Astrocyte (in vitro differentiated cells and primary cell): ENCODE measurements around the gene PPP1R12C. TPM values are rescaled to one million over a fixed set of nuclear protein-coding genes. Genes with fewer than 3 reads are reported as not detected.

Experiments
- DNase-seq: peaks from one replicate; pipeline ENCODE4 v3.0.0-alpha.2; 2010; ENCODE audit warnings: low read depth
- FAIRE-seq: peaks from 2 replicates; lab custom pipeline; 2011; peaks lifted over from hg19 to GRCh38; lab: Jason Lieb, UNC
- H2AFZ ChIP-seq: 2 replicates; pipeline ENCODE4 v1.6.0; 2012; ENCODE audit warnings: low read depth, low read length, inconsistent platforms
- H3K27ac ChIP-seq: 2 replicates; pipeline ENCODE4 v1.5.1; 2011; ENCODE audit warnings: low read depth, low read length, inconsistent platforms
- H3K27me3 ChIP-seq: 2 replicates; pipeline ENCODE4 v1.6.0; 2011; ENCODE audit warnings: low read length, inconsistent platforms; ENCODE audit not compliant: insufficient read depth
- H3K36me3 ChIP-seq: 2 replicates; pipeline ENCODE4 v1.5.1; 2011; ENCODE audit warnings: low read length, inconsistent platforms; ENCODE audit not compliant: insufficient read depth
- H3K4me1 ChIP-seq: 2 replicates; pipeline ENCODE4 v1.5.1; 2011; ENCODE audit warnings: low read length, inconsistent platforms; ENCODE audit not compliant: insufficient read depth
- H3K4me2 ChIP-seq: 2 replicates; pipeline ENCODE4 v1.6.0; 2012; ENCODE audit warnings: low read length, inconsistent platforms
- H3K4me3 ChIP-seq: 2 replicates; pipeline ENCODE4 v1.5.1; 2011; ENCODE audit warnings: low read depth, mild to moderate bottlenecking, low read length, inconsistent platforms; ENCODE audit not compliant: insufficient read depth
- H3K79me2 ChIP-seq: 2 replicates; pipeline ENCODE4 v1.6.0; 2012; ENCODE audit warnings: mild to moderate bottlenecking, low read length, inconsistent platforms; ENCODE audit not compliant: insufficient read depth
- H3K9ac ChIP-seq: 2 replicates; pipeline ENCODE4 v1.6.0; 2012; ENCODE audit warnings: mild to moderate bottlenecking, low read length, inconsistent platforms
- H3K9me3 ChIP-seq: 2 replicates; pipeline ENCODE4 v1.5.1; 2012; ENCODE audit warnings: low read depth, mild to moderate bottlenecking, low read length, inconsistent platforms; ENCODE audit not compliant: insufficient read depth
- H4K20me1 ChIP-seq: 2 replicates; pipeline ENCODE4 v1.6.0; 2012; ENCODE audit warnings: low read length, inconsistent platforms; ENCODE audit not compliant: insufficient read depth
- H3K27ac Mint-ChIP-seq: one replicate; pipeline ENCODE4 v1.8.0; 2021; ENCODE audit warnings: mild to moderate bottlenecking, mixed read lengths; ENCODE audit not compliant: unreplicated experiment
- H3K27me3 Mint-ChIP-seq: one replicate; pipeline ENCODE4 v1.8.0; 2021; ENCODE audit warnings: low read depth, mixed read lengths; ENCODE audit not compliant: unreplicated experiment
- H3K36me3 Mint-ChIP-seq: one replicate; pipeline ENCODE4 v1.8.0; 2021; ENCODE audit warnings: low read depth, mixed read lengths; ENCODE audit not compliant: unreplicated experiment
- H3K4me1 Mint-ChIP-seq: one replicate; pipeline ENCODE4 v1.8.0; 2021; ENCODE audit warnings: low read depth, mixed read lengths; ENCODE audit not compliant: unreplicated experiment
- H3K4me3 Mint-ChIP-seq: one replicate; pipeline ENCODE4 v1.8.0; 2021; ENCODE audit warnings: mild to moderate bottlenecking, moderate library complexity, mixed read lengths; ENCODE audit not compliant: unreplicated experiment
- H3K9me3 Mint-ChIP-seq: one replicate; pipeline ENCODE4 v1.8.0; 2021; ENCODE audit warnings: mild to moderate bottlenecking, mixed read lengths; ENCODE audit not compliant: unreplicated experiment
- CTCF ChIP-seq: IDR thresholded peaks from 2 replicates; pipeline ENCODE4 v1.5.1; 2011; ENCODE audit warnings: low read depth, mild to moderate bottlenecking, inconsistent platforms, low read length, moderate library complexity; ENCODE audit not compliant: insufficient read depth
- EZH2 ChIP-seq: IDR thresholded peaks from 2 replicates; pipeline ENCODE4 v1.6.1; 2012; ENCODE audit warnings: mild to moderate bottlenecking, low read length, inconsistent platforms; ENCODE audit not compliant: insufficient read depth
- total RNA-seq: library from RNA; stranded (reverse); gene quantifications from 2 replicates; pipeline ENCODE4 v1.2.1, GENCODE V29; 2021

The PPP1R12C gene
- total RNA-seq, 1 donor from 2014 or later: 86.2 TPM

- peaks cover 12% of the 10 kb centered on the region for H3K27me3 Mint-ChIP-seq
- no peak overlapping the region for H3K4me3 ChIP-seq
- H3K27ac Mint-ChIP-seq: no peak overlapping the region
- H3K4me3 Mint-ChIP-seq: no peak overlapping the region
- no peaks in the 10 kb centered on the region for H3K36me3 Mint-ChIP-seq
- TF ChIP-seq EZH2: no peak
- no peaks in the 10 kb centered on the region for H3K4me1 ChIP-seq
- H3K9me3 Mint-ChIP-seq: no peaks in the 10 kb centered on the region
- H3K9ac ChIP-seq: no peak overlapping the region
- no peaks in the 10 kb centered on the region for H3K9me3 ChIP-seq
- no peaks in the 10 kb centered on the region for H4K20me1 ChIP-seq
- no peaks in the 10 kb centered on the region for H3K79me2 ChIP-seq
- no peaks in the 10 kb centered on the region for H3K4me1 Mint-ChIP-seq
- no peaks in the 10 kb centered on the region for H3K36me3 ChIP-seq
- H3K27me3 ChIP-seq: peaks cover 10% of the 10 kb centered on the region
- H2AFZ ChIP-seq: no peak overlapping the region
- H3K4me2 ChIP-seq: no peak overlapping the region
- no peak overlapping the region for H3K27ac ChIP-seq
- DNase-seq: no peak
- no peak for FAIRE-seq
Observed at GRCh38 chr19:55137915-55138314, 20.5 kb upstream of the PPP1R12C start.

DNA sequence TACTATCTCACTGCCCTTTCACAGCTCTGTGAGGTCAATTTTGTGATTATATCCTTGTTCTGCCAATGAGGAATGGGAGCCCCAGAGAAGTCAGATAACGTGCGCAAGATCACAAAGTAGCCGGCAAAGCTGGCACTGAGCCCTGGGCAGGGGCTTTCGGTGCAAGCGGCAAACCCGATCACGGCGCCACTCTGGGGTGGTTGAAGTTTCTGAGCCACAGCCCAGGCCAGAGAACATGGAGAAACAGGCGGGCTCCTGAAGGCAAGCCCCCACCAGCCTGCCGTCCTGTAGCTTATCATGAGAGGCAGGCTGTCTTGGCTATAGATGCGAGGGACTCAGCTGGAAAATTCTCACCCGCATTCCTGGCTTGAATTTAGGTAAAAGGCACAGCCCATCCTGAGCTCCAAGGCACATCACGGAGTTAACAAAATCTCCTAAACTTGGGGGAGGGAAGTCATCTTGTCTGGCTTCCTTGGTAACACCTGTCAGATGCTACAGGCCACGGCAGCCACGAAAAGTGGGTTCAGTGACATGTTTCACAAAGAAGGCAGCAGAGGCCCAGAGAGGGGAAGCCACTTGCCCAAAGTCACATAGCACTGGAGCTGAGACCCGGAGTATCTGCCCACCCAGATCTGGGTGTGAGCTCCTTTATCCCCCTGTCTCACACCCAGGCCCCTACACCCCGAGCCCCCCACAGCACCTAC, 19.1 kb upstream of the PPP1R12C start:
- Histone ChIP-seq H3K27ac (no peak overlapping the region), H3K36me3 (no peaks in the 10 kb centered on the region), H3K4me3 (no peak overlapping the region), H3K4me1 (no peaks in the 10 kb centered on the region), H3K27me3 (peaks cover 7% of the 10 kb centered on the region), H4K20me1 (no peaks in the 10 kb centered on the region), H3K79me2 (no peaks in the 10 kb centered on the region), H3K4me2 (no peak overlapping the region), H2AFZ (no peak overlapping the region), H3K9ac (no peak overlapping the region), H3K9me3 (no peaks in the 10 kb centered on the region)
- Mint-ChIP-seq H3K9me3 (no peaks in the 10 kb centered on the region), H3K36me3 (no peaks in the 10 kb centered on the region), H3K4me3 (no peak overlapping the region), H3K4me1 (no peaks in the 10 kb centered on the region), H3K27me3 (peaks cover 16% of the 10 kb centered on the region), H3K27ac (no peak overlapping the region)
- DNase-seq (no peak), FAIRE-seq (no peak)
- TF ChIP-seq EZH2 (no peak), CTCF (no peak)

DNA sequence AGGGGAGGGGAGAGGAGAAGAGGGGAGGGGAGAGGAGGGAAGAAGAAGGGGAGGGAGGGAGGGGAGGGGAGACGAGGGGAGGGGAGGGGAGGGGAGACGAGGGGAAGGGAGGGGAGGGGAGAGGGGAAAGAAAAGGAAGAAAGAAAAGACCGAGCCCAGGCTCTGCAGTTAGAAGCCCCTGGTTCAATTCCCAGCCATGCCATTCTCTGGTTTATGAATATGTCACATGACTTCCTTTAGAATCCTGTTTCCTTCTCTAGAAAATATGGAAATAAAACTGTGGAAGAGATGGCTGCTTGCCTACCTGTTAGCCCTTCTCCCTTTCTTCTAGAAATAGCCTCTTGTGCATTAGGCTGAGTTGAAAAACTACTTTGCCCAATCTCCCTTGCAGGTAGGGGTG, 17.3 kb upstream of the PPP1R12C start:
- Mint-ChIP-seq H3K27me3 (peaks cover 20% of the 10 kb centered on the region), H3K9me3 (no peaks in the 10 kb centered on the region), H3K4me3 (no peak overlapping the region), H3K4me1 (no peaks in the 10 kb centered on the region), H3K36me3 (no peaks in the 10 kb centered on the region), H3K27ac (no peak overlapping the region)
- no peaks in the 10 kb centered on the region for H3K4me1 ChIP-seq
- no peak overlapping the region for H3K27ac ChIP-seq
- DNase-seq (no peak), FAIRE-seq (no peak)
- TF ChIP-seq CTCF (no peak), EZH2 (no peak)
- no peak overlapping the region for H3K4me2 ChIP-seq
- no peaks in the 10 kb centered on the region for H4K20me1 ChIP-seq
- H2AFZ ChIP-seq: no peak overlapping the region
- H3K4me3 ChIP-seq: no peak overlapping the region
- no peaks in the 10 kb centered on the region for H3K79me2 ChIP-seq
- no peaks in the 10 kb centered on the region for H3K9me3 ChIP-seq
- no peak overlapping the region for H3K9ac ChIP-seq
- peaks cover 7% of the 10 kb centered on the region for H3K27me3 ChIP-seq
- H3K36me3 ChIP-seq: no peaks in the 10 kb centered on the region
